H9 (cell line): ENCODE data around the gene OGFOD3. TPM values are rescaled to one million over a fixed set of nuclear protein-coding genes. Genes with fewer than 3 reads are reported as not detected.

Source experiments
- DNase-seq: peaks from one replicate; pipeline ENCODE4 v3.0.0-alpha.2; 2017
- H2AFZ ChIP-seq: one replicate; pipeline ENCODE4 v1.6.1; 2013; ENCODE audit warnings: mild to moderate bottlenecking, low read length, control low read depth, moderate library complexity
- H2AK5ac ChIP-seq: 2 replicates; pipeline ENCODE4 v1.6.1; 2013; ENCODE audit warnings: low read length, control low read depth, mixed read lengths; ENCODE audit not compliant: insufficient read length
- H2BK120ac ChIP-seq: one replicate; pipeline ENCODE4 v1.6.1; 2013; ENCODE audit warnings: low read depth, mild to moderate bottlenecking, low read length, control low read depth, inconsistent platforms; ENCODE audit not compliant: poor library complexity, severe bottlenecking
- H2BK12ac ChIP-seq: 2 replicates; pipeline ENCODE4 v1.6.1; 2013; ENCODE audit warnings: low read length, control low read depth, mixed read lengths, low read depth; ENCODE audit not compliant: insufficient read length
- H2BK15ac ChIP-seq: 2 replicates; pipeline ENCODE4 v1.6.1; 2013; ENCODE audit warnings: low read depth, low read length, control low read depth
- H2BK20ac ChIP-seq: one replicate; pipeline ENCODE4 v1.6.1; 2013; ENCODE audit warnings: low read depth, mild to moderate bottlenecking, low read length, control low read depth, inconsistent platforms; ENCODE audit not compliant: poor library complexity, severe bottlenecking
- H2BK5ac ChIP-seq: 2 replicates; pipeline ENCODE4 v1.6.1; 2013; ENCODE audit warnings: low read length, control low read depth, mixed read lengths; ENCODE audit not compliant: insufficient read length
- H3K14ac ChIP-seq: 2 replicates; pipeline ENCODE4 v1.6.1; 2013; ENCODE audit warnings: low read length, control low read depth; ENCODE audit not compliant: insufficient read depth
- H3K18ac ChIP-seq: 2 replicates; pipeline ENCODE4 v1.6.1; 2013; ENCODE audit warnings: low read depth, mild to moderate bottlenecking, mixed read lengths, low read length, control low read depth; ENCODE audit not compliant: insufficient read length
- H3K23ac ChIP-seq: 2 replicates; pipeline ENCODE4 v1.6.1; 2013; ENCODE audit warnings: low read length, control low read depth, mixed read lengths, low read depth; ENCODE audit not compliant: insufficient read length
- H3K23me2 ChIP-seq: 2 replicates; pipeline ENCODE4 v1.6.1; 2013; ENCODE audit warnings: low read depth, mild to moderate bottlenecking, mixed read lengths, low read length, control low read depth; ENCODE audit not compliant: insufficient read length, poor library complexity, severe bottlenecking
- H3K27ac ChIP-seq: 2 replicates; pipeline ENCODE4 v1.5.1; 2013; ENCODE audit warnings: low read length, control low read depth, mixed read lengths, low read depth; ENCODE audit not compliant: insufficient read length
- H3K27me3 ChIP-seq: 2 replicates; pipeline ENCODE4 v1.6.1; 2013; ENCODE audit warnings: low read length, control low read depth, inconsistent platforms; ENCODE audit not compliant: insufficient read depth
- H3K4ac ChIP-seq: 2 replicates; pipeline ENCODE4 v1.6.1; 2013; ENCODE audit warnings: low read depth, mild to moderate bottlenecking, control low read depth, inconsistent platforms, low read length, moderate library complexity
- H3K4me1 ChIP-seq: 2 replicates; pipeline ENCODE4 v1.6.1; 2013; ENCODE audit warnings: low read length, control low read depth, inconsistent platforms; ENCODE audit not compliant: insufficient read depth
- H3K4me2 ChIP-seq: 2 replicates; pipeline ENCODE4 v1.6.1; 2013; ENCODE audit warnings: low read length, control low read depth, mixed read lengths; ENCODE audit not compliant: insufficient read length, insufficient read depth
- H3K56ac ChIP-seq: 2 replicates; pipeline ENCODE4 v1.6.1; 2013; ENCODE audit warnings: low read depth, mild to moderate bottlenecking, mixed read lengths, low read length, control low read depth; ENCODE audit not compliant: insufficient read length
- H3K79me1 ChIP-seq: 2 replicates; pipeline ENCODE4 v1.6.1; 2013; ENCODE audit warnings: low read depth, mild to moderate bottlenecking, moderate library complexity, low read length, control low read depth, inconsistent platforms; ENCODE audit not compliant: insufficient read depth, poor library complexity, severe bottlenecking
- H3K79me2 ChIP-seq: 2 replicates; pipeline ENCODE4 v1.6.1; 2013; ENCODE audit warnings: low read length, control low read depth, inconsistent platforms; ENCODE audit not compliant: insufficient read depth
- H3K9ac ChIP-seq: 2 replicates; pipeline ENCODE4 v1.6.1; 2013; ENCODE audit warnings: low read length, control low read depth, mixed read lengths; ENCODE audit not compliant: insufficient read length; ENCODE audit errors: extremely low read depth
- H3K9me3 ChIP-seq: one replicate; pipeline ENCODE4 v1.6.1; 2013; ENCODE audit warnings: low read depth, low read length, inconsistent platforms; ENCODE audit not compliant: control insufficient read depth
- H3T11ph ChIP-seq: one replicate; pipeline ENCODE4 v1.6.1; 2013; ENCODE audit warnings: mild to moderate bottlenecking, low read length, control low read depth, inconsistent platforms
- H4K20me1 ChIP-seq: one replicate; pipeline ENCODE4 v1.6.1; 2013; ENCODE audit not compliant: control insufficient read depth, insufficient read length, insufficient read depth
- H4K5ac ChIP-seq: 2 replicates; pipeline ENCODE4 v1.6.1; 2013; ENCODE audit warnings: low read depth, mild to moderate bottlenecking, mixed read lengths, low read length, control low read depth; ENCODE audit not compliant: insufficient read length
- H4K8ac ChIP-seq: replicated peaks from 2 replicates; pipeline ENCODE4 v1.6.1; 2013; ENCODE audit warnings: low read length, control low read depth, mixed read lengths, low read depth; ENCODE audit not compliant: insufficient read length
- H4K91ac ChIP-seq: 2 replicates; pipeline ENCODE4 v1.6.1; 2013; ENCODE audit warnings: low read depth, mild to moderate bottlenecking, moderate library complexity, mixed read lengths, low read length, control low read depth; ENCODE audit not compliant: insufficient read length
- H3K27ac Mint-ChIP-seq, 3 experiments: 2 replicates in 2 of 3; 3 replicates in 1 of 3; pipeline ENCODE4 v1.8.0; 2020 to 2021; ENCODE audit warnings: mixed read lengths in 3 of 3, mild to moderate bottlenecking in 1 of 3, moderate library complexity in 1 of 3
- H3K27me3 Mint-ChIP-seq: 2 replicates; pipeline ENCODE4 v1.8.0; 2021; ENCODE audit warnings: low read depth, mild to moderate bottlenecking, moderate library complexity, mixed read lengths
- H3K36me3 Mint-ChIP-seq, 3 experiments: 2 replicates in 2 of 3; 3 replicates in 1 of 3; pipeline ENCODE4 v1.8.0; 2020 to 2021; ENCODE audit warnings: low read depth in 3 of 3, mixed read lengths in 3 of 3; ENCODE audit not compliant: insufficient read depth in 1 of 3
- H3K4me1 Mint-ChIP-seq, 2 experiments: 2 replicates each; pipeline ENCODE4 v1.8.0; 2020; ENCODE audit warnings: mixed read lengths in 2 of 2
- H3K4me3 Mint-ChIP-seq, 2 experiments: 2 replicates in 1 of 2; 3 replicates in 1 of 2; pipeline ENCODE4 v1.8.0; 2020 to 2021; ENCODE audit warnings: mild to moderate bottlenecking in 2 of 2, mixed read lengths in 2 of 2, moderate library complexity in 1 of 2
- H3K9me3 Mint-ChIP-seq, 2 experiments: 2 replicates in 1 of 2; 3 replicates in 1 of 2; pipeline ENCODE4 v1.8.0; 2020; ENCODE audit warnings: mild to moderate bottlenecking in 2 of 2, mixed read lengths in 2 of 2, moderate library complexity in 1 of 2
- CTCF ChIP-seq: fragments of 200-600 bp; sonication (generic); conservative IDR thresholded peaks from 3 replicates; pipeline ENCODE4 v1.8.0; 2021; ENCODE audit warnings: antibody characterized with exemption, mild to moderate bottlenecking
- WGBS: extraction: QIAGEN DNeasy Blood & Tissue Kit; methylation state at CpG from one replicate; pipeline ENCODE4 v1.1.7; 2013; ENCODE audit warnings: missing lambda C conversion rate, low lambda C conversion rate, mixed read lengths; ENCODE audit not compliant: insufficient read length; ENCODE audit errors: extremely low coverage; 5-methylcytosine and 5-hydroxymethylcytosine counted together
- total RNA-seq: library from RNA; stranded (reverse); gene quantifications from 2 replicates; pipeline ENCODE4 v1.2.1, GENCODE V29; 2021

The OGFOD3 gene
- total RNA-seq, 1 experiment from 2014 or later, result 27.8 TPM

- H3K9ac ChIP-seq, result peak overlapping the region; percentile 61
- no peak overlapping the region for H2BK15ac ChIP-seq
- peaks cover 5 to 17% of the 10 kb centered on the region in 2 experiments for H3K4me1 Mint-ChIP-seq
- no peak overlapping the region for H3K23ac ChIP-seq
- no CpG with 5 or more reads among the region's 18 CpGs for WGBS
- H3K79me1 ChIP-seq, result no peaks in the 10 kb centered on the region
- H3K27ac Mint-ChIP-seq, result 0 out of 7 replicates have a peak overlapping the region, but pooled peaks of 1 of the 3 experiments have one; percentile 5
- no peaks in the 10 kb centered on the region for H3K27me3 ChIP-seq
- H3K18ac ChIP-seq, result peak overlapping the region; percentile 82
- H3T11ph ChIP-seq, result no peak overlapping the region
- peak overlapping the region; percentile 81 to 88 for H3K4me3 Mint-ChIP-seq
- no peak overlapping the region for H2BK12ac ChIP-seq
- no peak overlapping the region for H4K91ac ChIP-seq
- no peaks in the 10 kb centered on the region for H4K20me1 ChIP-seq
- H2BK120ac ChIP-seq, result no peak overlapping the region
- H2BK20ac ChIP-seq, result no peak overlapping the region
- peaks cover 18 to 34% of the 10 kb centered on the region in 2 experiments for H3K9me3 Mint-ChIP-seq
- H3K4ac ChIP-seq, result no peak overlapping the region
- H3K14ac ChIP-seq, result peak overlapping the region; percentile 5
- no peak overlapping the region for H4K8ac ChIP-seq
- H3K4me1 ChIP-seq, result no peaks in the 10 kb centered on the region; the same call in 1 of the 2 replicates
- DNase-seq, result no peak
- no peak overlapping the region for H3K56ac ChIP-seq
- peak overlapping the region; percentile 62 for H3K4me2 ChIP-seq
- no peaks in the 10 kb centered on the region for H3K9me3 ChIP-seq
- no peaks in the 10 kb centered on the region for H3K23me2 ChIP-seq
- no peak for TF ChIP-seq CTCF
- no peak overlapping the region for H2BK5ac ChIP-seq
- H3K36me3 Mint-ChIP-seq, result peaks cover 7 to 27% (median 25%) of the 10 kb centered on the region in 3 experiments; a peak in 6 of 7 replicates
- no peak overlapping the region for H2AK5ac ChIP-seq
- no peak overlapping the region for H4K5ac ChIP-seq
- H3K27me3 Mint-ChIP-seq, result peaks cover 16% of the 10 kb centered on the region
- H3K27ac ChIP-seq, result no peak overlapping the region
- H3K79me2 ChIP-seq, result no peaks in the 10 kb centered on the region
- H2AFZ ChIP-seq, result no peak overlapping the region
Observed at GRCh38 chr17:82449883-82450356, 31.5 kb upstream of the OGFOD3 start.
